GM18907 (cell line): ENCODE data around the gene KLHL26.
"Not testable (repeated sequence)": the region's sequence is repeated elsewhere in the genome, so short reads cannot be mapped to it uniquely, and the experiment has no call there.

Experiments used
- ATAC-seq: cut with Tn5 transposase; IDR thresholded peaks from one replicate; pipeline ENCODE4 v1.9.1; 2021; ENCODE audit warnings: mild to moderate bottlenecking, moderate library complexity; ENCODE audit not compliant: unreplicated experiment

KLHL26 gene

DNA sequence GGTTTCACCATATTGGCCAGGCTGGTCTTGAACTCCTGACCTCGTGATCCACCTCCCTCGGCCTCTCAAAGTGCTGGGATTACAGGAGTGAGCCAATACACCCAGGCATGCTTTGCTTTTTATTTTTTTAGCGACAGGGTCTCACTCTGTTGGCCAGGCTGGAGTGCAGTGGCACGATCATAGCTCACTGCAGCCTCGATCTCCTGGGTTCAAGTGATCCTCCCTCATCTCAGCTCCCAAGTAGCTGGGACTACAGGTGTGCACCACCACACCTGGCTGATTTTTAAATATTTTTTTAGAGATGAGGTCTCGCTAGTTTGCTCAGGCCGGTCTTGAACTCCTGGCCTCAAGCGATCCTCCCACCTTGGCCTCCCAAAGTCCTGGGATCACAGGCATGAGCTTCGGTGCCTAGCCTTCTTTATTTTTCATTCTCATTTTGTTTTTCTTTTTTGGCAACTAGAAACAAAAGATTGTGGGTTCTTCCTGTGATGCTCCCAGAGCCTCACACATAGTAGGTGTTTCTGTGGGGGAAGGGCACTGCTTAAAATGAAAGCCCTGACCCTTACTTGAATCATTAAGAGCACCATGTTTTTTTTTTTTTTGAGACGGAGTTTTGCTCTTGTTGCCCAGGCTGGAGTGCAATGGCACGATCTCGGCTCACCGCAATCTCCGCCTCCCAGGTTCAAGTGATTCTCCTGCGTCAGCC is 36.0 kb upstream of the KLHL26 start:
- ATAC-seq = not testable (repeated sequence)

DNA sequence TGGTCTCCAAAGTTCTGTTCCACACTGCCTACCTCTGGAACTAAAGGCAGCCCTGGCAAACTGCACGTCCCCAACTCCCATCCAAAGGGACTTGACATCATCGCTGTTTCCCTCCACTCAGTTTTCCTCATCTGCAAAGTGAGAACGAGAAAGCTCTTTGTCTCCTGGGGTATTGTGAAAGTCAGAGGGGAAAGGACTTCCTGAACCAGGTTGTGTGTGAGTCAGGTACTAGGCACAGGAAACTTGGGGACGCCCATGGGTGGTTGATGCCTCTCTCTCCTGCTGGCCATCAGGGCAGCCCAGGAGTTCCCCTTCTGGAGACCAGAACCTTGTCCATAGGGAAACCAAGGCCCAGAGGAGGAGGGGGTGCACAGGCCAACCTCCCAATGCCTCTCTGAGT is 35.0 kb upstream of the KLHL26 start:
- ATAC-seq = no peak

DNA sequence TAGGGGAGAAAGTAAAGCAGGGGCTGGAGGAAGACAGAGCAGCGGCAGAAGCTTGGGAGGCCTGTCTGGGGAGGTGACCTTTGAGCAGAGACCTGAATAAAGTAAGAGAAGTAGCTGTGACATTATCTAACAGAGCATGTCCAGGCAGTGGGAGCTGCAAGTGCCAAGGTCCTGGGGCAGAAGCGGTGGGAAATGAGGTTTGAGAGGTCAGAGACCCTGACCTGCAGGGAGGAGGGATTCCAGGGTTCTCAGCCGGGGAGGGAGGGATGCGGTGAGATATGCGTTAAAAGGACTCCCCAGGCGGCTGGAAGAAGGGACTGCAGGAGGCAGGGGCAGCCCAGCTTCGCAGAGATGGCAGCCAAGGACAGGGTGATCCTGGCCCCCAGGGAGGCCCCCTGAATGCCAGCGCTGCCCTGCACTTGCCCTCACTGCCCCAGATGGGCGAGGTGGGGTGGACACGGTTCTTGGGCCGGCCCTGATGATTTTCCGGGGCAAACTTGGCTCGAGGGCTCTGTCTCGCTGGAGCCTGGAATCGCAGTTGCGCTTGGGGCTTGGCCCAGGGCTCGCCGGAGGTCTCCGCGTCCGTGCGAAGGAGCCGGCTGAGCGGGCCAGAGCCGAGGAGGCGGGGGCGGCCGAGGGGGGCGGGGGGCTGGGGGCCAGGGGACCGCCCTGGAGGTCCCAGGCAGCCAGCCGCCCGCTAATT is 33.4 kb upstream of the KLHL26 start:
- no peak for ATAC-seq

DNA sequence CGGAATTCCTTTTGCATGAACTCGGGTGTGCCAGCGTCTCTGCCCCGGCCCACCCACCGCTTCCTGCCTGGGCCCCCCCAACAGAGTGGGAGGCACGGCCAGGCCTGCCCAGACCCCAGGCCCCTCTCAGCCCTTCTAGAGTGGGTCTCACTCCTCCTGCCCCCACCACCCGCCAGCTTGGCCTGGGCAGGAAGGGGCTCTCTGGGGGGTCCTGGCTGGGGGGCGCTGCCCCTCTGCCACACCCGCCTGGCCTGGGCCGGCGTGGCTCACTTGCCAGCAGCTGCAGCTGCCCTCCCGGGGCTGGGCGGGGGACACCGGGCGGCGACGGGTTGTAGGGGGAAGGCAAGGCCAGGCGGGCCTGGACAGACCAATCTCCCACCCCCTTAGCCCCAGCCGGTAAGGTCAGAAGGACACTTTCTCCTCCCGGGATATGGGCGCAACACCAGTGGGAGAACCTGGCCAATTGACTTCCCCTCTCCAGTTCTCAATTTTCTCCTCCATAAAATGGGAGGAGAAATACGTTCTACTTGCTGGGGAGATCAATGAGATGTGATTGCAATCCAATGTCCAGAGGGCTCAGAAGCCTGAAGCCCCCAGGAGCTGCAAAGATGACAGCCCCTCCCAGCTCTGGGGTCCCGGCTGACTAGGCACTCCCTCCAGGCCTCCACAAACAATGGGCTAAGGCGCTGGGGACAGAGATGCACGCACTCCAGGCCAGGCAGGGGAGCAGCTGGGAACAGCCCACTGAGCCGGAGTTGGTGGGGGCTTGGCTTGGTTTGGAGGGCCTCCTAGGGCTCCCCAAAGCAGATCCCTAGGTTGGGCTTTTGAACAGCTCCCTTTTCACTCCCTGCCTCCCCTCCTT is 32.6 kb upstream of the KLHL26 start:
- ATAC-seq = no peak

DNA sequence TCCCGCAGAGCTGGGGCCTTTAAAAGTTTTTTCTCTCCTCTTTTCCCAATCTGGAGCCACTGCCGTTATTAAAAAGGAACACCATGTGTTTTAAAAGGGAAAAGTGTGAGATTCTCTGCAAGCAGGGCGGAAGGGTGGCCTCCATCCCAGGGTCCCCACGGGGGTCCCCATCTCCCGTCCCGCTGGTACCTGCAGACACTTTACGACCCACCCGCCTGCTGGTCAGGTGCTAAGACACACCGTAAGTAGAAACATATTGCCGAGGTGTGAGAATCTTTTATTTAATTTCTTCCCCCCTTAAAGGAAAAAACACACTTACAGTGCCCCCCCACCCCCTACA is 32.0 kb upstream of the KLHL26 start:
- ATAC-seq = no peak

DNA sequence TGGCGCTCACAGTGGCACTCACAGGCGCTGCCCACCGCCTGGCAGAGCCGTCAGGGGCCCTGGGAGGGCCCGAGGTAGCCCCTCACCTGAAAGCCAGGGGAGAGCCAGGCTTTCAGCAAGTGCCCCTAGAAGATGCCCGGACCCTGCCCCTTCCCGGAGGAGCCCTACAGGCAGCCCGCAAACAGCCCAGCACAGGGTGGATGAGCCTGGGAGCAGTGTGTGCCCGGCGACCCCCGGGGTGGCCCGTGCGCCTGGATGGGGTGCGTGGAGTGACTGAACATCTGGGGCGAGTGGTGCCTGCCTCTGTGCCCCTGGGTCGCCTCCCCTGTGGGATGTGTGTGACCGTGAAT is 31.7 kb upstream of the KLHL26 start:
- no peak for ATAC-seq

DNA sequence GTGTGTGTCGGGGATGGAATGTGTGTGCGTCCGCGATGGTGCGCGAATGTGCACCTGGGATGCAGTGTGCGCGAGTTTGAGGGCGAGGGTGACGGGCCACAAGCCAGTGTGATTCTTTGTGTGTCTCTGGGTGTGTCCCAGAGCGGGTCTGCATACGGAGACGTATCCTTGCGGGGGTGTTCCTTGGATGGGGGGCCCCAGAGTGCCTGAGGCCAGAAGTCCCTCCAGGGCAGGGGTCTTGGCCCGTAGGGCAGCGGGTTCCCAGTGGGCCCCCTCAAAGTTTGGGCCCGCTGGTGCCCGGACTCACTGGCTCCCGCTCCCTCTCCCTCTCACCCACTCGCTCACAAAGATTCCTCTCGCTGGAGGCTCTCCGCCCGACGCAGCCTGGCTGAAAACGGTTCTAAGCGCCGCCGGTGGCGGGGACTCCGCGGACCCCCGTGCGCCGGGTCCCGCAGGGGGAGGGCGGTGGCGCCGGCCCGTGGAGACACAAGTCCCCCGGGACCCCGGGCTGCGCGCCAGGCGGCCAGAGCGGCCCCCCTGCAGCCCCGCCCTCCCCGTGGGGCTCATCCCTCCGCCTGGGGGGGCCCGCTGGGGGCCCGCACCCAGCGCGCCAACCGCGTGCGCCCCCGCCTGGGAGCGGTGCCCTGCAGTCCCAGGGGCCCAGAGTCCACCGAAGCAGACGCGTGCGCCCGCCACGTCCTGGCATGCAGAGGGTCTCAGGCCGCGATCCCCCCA is 31.1 kb upstream of the KLHL26 start:
- ATAC-seq = no peak

DNA sequence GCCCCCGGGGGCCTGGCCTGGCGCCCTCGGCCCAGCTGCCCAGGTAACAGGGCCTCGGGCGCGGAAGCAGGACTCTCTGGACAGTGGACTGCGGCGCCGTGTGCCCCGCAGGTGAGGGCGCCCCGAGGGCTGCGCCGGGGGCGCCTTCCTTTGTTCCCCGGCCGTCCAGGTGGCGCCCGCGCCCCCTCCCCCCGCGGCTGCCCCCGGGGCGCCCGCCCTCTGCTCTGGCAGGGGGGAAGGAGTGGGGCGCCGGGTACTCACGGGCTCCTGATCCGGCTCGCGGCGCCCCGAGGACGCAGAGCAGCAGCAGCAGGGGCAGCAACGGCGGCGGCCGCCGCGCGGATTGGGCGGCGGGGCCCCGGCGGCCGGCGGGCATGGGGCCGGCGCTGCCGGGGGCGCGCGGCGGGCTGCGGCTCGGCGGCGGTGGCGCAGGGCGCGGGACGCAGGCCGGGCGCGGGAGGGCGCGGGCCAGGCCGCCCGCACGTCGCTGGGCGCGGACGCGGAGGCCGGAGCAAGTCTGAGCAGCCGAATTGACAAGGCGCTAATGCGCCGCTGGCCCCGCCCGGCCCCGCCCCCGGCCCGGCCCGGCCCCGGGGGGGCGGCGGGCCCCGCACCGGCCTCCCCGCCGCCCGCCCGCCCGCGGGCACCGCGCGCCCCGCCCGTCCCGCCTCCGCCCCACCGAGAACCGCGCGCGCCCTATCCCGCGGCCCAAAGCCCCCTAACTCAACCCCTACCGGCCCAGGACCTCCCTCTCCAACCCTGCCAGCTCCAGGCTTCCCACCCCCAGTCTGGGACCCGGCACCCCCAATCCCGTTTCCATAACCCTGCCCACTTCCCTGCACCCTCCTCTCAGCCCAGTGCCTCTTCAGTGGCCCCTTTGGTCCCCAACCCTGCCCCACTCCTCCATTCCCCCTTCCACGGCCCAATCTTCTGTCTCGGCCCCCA is 30.3 kb upstream of the KLHL26 start, which contains the start of gene CRLF1:
Gene CRLF1 (minus strand): TSS at position 519 of the 945 bp plus-strand sequence. CDS start 143 bp downstream, at position 376.
- no peak for ATAC-seq

DNA sequence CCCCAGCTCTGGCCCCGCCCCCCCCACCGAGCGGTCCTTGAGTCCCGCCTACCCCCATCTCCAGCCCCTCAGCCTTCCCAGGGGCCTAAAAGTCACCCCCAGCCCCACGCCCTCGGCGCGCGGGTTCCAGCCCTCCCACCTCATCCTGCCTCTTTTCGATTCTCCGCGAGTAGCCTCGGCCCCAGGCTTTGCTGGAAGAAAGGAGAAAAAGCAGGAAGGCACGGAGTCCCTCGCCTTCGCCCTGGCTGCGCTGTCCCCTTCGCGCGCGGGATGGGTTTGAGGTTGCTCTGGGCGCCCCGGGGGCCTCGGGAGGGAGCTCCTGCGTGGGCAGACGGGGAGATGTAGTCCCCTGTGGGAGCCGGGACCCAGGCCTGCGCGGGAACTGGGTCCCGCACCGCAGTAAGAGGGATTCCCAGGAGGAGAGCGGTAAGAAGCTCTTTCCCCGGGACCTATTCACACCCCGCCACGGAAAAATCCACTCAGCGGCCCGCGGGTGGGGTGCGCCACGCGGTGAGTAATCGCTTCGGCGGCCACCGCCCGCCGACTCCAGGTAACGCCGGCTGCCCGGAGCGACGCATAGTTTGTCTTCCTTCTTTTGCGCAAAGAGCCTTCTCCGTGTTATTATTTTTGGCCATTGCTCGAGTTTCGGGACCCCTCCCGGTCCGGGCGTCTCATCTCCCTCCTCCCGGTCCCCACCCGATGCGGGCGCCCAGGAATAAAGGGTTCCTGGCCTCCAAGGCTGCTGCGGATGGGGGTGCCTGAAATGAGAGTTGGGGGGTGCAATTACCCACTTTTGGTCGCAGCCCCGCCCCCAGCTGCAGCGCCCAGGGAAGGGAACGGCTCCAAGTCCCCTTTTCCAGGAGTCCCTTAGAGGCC is 29.4 kb upstream of the KLHL26 start:
- ATAC-seq = no peak

DNA sequence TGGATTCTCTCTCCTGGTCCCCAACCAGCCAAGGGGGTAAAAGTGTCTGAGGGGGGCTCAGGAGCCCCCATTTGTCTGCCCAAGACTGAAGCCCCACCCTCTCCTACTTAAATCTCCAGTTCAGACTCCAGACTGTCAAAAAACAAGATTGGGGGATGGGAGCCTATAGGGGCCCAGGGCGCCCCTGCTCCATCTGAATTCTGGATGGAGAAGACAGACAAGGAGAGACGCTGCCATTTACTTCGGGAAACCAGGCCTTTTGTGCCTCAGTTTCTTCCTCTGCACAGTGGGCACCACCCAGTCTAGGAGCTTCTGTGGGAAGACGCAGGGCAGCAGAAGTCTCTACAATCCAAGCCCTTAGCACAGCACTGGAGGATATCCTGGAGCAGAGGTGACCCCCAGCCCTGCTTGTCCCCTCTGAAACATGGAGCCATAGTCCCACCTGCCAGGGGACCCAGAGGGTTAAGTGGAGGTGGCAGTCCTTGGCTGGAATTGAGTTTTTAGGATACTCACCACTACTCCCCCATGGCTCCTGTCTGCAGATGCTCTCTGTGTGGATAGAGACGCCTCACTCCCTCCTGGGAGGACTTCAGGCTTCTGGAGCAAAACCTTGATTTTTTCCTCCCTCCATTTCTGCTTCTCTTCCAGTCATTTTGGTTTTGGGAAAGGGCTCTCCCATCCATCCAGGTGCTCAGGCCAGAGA is 28.6 kb upstream of the KLHL26 start:
- ATAC-seq = no peak

DNA sequence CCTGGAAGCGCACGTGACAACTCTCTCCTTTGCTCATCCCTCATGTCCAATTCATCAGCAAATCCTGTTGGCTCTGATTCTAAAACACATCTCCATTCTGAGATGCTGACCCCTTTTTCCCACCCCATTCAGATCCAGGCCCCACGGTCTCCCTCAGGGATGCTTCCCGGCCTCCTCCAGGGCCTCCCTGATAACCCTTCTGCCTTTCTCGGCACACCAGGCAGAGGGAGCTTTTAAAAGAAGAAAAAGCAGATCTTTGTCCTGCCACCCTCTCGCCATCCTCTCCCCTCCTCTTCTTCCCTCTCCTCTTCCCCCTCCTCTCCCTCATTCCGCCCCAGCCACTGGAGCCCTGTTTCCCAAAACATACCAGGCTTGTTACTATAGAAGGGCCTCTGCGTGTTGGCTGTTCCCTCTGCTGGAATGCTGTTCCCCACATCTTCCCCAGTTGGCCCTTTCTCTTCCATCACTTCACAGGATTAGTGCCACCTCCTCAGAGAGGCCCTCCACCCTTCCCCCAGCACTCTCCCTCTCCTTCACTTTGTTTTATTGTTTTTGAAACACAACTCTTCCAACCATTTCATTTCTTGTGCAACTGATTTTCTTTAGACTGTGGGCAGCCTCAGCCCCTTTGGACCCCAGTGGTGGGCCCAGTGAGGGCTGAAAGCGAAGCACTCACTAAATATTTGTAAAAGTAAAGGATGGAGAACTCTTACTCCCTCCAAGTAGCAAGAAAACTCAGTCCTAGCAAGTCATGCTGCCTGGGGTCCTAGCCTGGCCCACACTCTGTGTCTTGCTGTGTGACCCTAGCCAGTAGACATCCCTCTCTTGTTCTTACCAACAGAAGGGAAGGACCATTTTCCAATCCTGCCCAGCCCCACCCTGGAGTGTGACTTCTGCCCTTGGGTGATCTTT is 27.8 kb upstream of the KLHL26 start:
- ATAC-seq = no peak

DNA sequence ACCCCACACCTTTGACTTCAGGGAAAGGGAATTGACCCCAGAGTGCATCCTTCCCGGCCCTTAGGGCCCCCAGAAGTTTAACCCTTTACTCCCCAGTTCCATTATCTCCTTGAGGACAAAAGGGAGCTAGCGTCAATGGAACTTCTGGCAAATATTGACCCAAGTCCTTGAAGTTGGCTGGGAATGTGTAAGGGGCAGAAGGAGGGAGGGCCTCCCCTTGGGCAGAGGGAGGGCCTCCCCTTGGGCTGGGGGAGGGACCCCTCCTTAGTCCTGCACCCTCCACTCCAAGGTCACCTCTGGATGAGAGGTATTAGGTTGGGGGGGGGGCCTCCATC is 27.1 kb upstream of the KLHL26 start:
- no peak for ATAC-seq

DNA sequence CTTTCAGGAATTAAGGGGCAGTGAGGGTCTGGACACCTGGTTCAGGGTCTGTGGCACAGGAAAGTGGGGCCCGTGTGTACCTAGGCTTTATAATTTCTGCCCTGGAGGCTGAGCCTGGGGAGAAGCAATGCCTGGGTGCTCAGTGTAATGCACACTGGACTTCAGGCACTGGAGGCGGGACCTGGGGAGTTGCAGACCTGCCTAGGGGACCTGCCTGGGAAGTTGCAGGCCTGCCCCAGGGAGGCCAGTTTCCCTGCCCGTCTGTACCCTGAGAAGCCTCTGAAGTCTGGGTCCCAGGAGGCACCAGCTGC is 26.6 kb upstream of the KLHL26 start:
- no peak for ATAC-seq

DNA sequence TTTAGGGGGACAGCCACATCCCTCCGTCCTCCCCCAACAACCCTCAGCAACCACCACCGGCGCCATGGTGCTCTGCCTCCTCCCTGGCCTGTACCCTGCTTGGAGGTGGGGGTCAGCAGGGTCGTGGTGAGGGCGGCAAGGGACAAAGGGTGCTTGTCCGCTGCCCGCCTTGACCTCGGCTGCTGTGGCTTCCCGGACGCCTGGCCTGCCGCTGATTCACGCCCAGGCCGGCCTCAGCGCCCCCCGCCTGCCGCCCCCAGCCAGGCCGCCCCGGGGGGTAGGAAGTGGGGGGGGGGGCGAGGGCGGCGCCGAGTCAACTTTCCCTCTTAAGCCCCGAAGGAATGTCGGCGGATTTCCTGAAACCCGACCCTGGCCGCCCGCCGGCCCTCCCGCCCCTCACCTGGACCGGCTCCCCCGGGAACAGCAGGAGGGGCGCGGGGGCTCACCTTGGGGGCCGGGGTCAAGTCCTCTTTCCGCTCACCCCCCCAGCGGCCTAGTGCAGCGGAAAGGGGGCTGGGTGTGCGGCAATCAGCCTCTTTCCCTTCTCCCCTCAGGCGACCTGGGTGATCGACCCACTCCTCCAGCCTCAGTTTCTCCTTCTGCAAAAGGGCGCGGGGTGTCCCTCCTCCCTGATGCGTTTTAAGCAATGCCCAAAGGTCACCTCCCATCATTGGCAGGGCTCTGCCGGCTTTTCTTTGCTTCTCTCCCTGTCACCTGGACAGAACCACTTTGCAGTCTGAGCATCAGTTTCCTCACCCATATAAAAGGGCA is 26.1 kb upstream of the KLHL26 start:
- ATAC-seq = no peak

DNA sequence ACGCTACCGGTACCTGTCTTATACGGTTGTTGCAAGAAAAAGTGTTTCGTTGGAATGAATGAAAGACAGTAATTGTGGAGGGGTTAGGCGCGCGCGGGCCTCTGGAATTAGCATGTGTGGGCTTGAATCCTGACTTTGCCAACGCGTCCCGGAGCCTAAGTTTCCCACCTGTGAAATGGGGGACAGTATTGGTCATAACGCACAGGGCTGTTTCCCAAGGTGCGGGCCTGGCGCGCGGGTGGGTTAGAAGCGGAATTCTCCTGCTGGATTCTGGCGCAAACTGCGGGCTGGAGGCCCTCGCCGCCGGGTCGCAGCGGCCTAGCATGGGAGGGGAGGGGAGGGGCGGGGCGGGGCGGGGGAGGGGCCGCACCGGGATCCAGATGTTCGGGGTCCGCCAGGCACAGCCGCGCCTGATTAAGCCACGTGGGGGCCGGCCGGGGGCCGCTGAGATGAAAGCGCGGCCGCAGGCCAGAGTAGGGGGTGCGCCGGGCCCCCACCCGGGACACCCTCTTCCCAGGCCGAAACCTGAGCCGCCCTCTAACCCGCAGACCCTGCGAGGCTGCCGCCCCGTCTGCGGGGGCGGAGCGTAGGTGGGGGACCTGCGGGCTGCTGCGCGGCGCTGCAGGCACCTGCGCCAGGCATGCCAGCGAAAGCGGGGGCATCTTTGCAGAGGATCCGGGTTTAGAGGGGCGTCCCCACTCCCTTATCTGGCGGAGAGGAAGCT is 25.3 kb upstream of the KLHL26 start:
- no peak for ATAC-seq

DNA sequence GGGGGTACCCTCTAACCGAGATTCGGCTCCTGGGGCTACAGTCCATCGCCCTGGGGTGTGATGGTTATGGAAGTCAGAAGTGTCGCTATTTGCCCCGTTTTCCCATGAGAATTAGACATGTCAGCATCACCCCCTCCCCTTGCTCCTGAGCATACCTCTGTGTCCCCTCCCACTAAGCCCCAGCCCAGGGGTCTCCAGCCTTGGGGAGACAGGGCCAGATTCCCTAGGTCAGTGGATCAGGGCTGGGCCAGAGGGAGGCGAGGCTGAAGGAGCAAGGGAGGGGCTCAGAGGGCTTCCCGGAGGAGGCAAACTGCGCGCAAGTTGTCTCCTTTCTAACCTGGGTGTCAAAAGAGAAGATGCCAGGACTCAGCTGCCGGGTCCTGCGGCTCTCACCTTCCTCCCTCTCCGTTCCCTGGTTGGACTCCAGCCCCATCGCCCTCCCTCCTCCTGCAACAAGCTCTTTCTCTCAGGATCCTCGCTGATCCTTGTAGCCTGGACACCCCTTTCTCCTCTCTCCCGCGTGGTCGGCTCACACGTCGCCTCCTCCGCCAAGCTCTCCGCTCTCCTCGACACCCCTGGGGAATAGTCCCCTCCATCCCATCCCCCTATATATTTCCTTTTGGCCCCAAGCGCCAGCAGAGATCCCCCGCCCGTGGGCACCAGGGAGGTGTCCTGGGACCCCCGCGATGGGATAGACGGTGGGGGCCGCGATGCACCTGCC is 24.6 kb upstream of the KLHL26 start:
- ATAC-seq = no peak
